Stimulated activated CD4-positive, alpha-beta T cell treated with anti-CD3 and anti-CD28 coated beads, Interleukin-15, amount 100 ng/mL, for 24 hours (primary cell): ENCODE results near the gene OSBP2.

Experiments
- DNase-seq: peaks from one replicate; pipeline ENCODE4 v3.0.0-alpha.2; 2020

The OSBP2 gene

DNA sequence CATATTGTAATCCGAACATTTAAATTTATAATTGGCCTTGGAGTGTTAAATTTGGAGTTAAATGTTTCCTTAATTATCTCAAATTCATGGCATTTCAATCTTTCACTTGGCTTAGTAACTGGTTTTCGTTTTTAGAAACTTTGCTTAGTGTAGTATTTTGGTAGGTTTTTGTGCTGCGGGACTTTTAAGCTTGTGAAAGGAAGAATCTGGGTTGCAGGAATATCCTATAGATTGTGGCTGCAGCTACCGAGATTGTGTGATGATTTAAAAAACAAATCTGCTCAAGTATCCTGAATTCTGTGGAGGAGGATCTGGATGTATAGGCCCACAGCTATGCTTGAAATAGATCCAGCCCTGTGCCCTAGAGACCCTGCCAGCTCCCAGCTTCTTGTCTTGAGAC lies 27.1 kb downstream of the OSBP2 start:
- DNase-seq, result no peak

DNA sequence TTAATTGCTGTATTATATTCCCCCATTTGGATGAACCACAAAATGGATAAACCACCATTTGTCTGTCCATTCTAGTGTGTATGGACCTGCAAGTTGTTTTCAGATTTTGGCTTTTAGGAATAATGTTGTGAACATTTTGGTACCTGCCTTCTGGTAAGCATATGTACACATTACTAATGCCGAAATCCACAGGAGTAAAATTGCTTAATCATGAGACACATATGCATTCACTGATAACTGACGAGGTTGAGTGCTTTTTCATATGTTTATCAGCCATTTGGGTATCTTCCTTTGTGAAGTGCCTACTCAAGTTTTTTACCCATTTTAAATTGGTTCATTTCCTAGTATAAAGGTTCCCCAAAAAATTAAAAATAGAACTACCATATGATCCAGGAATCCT lies 34.2 kb downstream of the OSBP2 start:
- no peak for DNase-seq

DNA sequence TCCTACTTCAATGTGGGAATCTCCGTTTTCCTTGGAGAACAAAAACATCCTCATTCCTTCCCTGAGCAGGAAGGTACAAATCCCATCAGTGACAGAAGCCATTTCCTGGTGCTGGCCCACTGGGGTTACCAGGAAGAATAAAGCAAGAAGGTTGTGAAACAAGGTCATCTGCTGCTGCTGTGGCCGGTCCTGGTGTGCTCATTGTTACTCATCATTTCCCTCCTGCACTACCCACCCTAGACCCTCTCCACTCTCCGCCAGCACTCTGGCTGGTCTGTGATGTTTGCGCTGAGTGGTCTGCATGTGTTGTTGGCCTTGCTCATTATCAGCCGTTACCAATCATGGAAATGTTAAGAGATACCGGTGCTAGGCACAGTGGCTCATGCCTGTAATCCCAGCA lies 37.0 kb downstream of the OSBP2 start:
- no peak for DNase-seq

DNA sequence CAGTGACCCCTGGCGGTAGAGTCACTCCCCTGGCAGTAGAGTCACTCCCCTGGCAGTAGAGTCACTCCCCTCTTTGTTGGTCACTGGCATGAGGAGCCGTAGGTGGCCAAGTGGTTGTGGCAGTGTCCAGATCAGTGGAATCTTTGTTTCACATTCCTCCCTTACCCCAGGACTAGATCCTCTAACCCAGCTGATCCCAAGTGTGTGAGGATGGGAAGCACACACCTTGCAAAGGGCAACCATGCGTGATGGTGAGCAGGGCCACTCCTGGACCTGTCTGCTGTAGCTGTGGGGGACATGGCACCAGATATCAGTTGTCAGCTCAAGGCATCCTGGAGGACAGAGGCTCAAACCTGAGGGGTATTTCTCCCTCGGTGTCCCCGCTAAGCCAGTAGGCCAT lies 37.8 kb downstream of the OSBP2 start:
- no peak for DNase-seq

DNA sequence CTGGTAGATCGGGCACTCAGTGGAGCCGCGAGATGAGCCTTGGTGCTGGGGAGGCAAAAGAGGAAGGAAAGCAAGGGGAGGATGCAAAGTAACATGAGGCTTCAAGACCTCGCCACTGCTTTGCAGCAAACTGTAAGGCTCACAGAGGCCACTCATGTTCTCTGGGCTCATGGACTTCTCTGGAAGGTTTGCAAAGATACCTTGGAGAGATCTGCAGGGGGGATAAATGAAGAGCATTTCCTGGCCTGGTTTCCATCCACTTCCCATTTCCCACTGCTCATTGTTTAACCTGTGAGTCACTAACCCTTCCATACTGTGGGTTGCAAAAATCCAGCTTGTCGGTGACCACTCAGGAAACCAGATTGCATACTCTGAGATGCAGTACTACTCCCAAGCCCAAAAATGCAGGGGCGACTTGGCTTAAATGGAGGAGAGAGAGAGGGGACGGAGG lies 38.5 kb downstream of the OSBP2 start:
- no peak for DNase-seq

DNA sequence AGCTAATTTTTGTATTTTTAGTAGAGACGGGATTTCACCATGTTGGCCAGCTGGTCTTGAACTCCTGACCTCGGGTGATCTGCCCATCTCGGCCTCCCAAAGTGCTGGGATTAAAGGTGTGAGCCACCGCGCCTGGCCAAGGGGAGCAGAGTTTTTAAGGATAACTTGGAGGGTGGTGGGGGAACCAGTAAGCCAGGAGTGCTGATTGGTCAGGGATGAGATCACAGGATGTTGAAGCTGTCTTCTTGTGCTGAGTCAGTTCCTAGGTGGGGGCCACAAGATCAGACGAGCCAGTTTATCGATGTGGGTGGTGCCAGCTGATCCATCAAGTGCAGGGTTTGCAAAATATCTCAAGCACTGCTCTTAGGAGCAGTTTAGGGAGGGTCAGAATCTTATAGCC lies 45.3 kb downstream of the OSBP2 start:
- peak; percentile 46 for DNase-seq

DNA sequence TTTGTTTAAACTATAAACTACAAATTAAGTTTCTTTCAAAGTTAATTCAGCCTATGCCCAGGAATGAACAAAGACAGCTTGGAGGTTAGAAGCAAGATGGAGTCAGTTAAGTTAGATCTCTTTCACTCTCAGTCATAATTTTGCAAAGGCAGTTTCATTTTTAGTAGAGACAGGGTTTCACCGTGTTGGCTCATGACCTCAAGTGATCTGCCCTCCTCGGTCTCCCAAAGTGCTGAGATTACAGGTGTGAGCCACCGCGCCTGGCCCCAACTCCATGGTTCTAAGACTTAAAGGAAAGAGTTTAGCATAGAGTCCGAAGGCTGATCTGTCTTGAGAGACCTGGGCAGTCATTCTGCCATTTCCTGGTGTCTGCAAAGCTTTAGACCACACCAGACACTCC lies 45.8 kb downstream of the OSBP2 start:
- peak; percentile 64 for DNase-seq

DNA sequence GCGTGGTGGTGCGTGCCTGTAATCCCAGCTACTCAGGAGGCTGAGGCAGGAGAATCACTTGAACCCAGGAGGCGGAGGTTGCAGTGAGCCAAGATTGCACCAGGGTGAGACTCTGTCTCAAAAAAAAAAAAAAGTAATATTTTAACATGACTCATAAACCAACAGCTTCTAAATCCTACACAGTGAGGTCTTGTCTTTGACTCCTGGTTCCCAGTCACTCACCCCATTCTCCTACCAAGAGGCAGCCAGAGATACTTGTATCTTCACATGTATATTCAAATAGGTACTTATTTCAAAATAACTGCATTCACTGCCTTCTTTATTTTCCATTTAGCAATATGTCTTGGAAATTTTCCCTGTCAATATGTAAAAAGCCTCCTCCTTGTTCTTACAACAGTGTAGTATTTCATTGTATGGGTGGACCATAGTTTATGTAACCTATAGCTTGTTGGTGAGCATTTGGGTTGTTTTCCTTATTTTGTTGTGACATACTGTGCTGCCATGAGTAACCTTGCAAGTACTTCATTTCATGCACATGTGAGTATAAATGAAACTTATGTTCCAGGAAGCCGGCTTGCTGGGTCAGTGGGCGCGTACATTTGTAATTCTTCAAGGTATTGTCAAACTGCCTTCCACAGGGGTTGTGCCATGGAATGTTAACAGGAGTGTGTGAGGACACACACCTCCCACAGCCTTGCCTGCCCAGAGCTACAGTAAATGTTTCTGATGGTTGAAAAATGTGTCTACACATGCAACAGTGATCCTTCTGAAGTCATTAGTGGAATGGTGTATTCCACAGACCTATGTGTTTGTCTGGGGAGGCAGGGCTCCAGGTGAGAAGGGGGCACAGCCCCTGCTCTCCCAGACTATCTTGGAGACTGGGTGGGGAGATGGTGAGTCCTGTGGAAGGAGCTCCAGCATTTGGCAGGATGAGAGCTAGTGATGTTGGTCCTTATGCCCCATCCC lies 47.9 kb downstream of the OSBP2 start:
- peak; percentile 42 for DNase-seq

DNA sequence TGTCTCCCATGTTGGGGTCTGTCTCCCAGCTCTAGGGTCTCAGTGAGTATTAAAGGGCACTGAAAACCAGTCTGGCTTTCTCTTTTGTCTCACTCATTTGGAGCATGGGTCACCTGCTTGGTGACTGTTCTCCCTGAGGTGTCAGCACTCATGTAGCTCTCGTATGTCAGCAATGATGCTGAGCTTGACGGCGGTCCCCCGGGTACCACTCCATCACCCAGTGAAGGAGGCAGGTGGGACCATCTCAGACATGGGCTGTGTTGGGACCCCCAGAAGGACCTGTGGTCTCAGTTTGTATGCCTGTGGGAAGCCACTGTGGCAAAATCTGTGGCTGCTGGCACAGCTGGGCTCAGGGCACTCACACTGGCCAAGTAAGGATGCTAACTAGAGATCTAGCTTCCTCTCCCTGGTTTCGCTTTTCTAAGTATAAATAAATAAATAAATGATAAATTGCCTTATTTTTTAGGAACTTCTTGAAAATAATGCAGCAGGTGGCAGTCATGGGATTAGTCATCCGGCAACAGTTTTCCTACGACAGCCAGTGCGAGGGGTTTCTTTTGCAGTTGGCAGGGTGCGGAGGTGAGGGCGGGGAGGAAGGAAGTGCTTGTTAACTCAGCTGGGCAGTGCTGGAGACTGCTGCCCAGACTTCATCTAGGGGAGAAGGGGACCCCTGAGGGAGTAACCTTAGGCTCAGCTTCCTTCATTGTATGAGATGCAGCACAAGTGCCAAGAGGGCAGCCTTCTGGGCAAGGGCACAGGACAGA lies 48.8 kb downstream of the OSBP2 start:
- DNase-seq, result peak; percentile 42

DNA sequence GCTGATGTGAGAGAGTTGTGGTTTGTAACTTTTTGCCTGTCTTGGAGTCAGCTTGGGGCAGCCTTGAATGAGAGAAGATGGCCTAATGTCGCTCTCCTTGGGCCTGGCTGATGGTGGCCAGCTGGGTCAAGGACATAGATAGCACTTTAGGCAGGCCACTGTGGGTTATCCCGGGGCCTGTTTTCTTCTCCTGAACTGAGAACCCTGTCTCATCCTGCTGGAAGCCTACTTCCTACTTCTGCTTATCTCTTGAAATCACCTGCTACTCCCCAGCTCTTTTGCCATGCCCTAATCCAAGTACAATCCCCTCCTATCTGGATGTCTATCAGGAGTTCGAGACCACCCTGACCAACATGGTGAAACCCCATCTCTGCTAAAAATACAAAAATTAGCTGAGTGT lies 49.5 kb downstream of the OSBP2 start:
- no peak for DNase-seq

DNA sequence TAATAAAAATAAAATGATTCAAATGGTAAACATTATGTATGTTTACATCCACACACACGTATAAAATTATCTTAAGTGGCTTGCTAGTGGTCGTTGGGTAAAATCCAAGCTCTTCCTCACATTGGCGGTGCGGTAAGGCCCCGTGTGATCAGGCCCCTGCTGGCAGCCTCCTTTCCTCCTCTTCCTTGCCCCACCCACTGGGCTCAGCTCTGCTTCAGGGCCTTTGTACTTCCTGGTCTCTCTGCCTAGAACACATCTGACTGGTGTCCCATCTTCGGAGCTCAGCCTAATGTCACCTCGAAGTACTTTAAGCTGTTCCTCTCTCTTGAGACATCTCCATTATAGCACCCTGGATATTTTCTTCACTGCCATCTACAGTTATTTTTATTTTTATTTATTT lies 52.8 kb downstream of the OSBP2 start:
- no peak for DNase-seq

DNA sequence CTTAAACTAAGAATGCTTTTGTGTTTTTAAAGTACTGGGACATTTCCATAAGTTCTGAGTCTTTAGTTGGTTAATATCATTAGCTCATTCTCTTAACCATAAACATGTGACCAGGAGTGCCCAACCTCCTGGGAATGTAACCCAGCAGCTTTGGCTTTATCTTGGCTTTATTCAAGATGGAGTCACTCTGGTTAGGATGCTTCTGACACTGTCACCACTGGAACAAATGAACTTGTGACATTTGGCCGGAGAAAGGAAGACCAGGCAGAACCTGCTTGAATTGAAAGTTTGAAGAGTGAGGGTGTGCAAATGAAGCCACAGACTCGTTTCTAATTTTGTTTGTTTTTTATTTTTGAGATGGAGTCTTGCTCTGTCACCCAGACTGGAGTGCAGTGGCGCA lies 54.6 kb downstream of the OSBP2 start:
- DNase-seq, result no peak

DNA sequence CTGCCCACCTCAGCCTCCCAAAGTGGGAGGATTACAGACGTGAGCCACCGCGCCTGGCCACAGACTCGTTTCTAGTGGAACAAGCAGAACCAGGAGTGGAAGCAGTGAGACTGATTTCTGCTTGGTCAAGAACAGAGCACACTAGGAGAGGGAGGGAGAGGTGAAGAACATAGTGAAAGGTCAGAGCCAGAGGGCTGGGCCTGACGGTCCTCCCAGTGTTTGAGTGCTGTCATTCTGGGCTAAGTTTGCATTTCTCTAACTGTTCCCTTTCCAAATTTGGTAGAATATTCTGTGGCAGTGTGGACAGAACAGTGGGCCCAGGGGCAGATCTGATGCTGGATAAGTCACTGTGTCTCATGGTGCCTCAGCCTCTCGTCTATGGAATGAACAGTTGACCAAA lies 55.2 kb downstream of the OSBP2 start:
- DNase-seq, result no peak

DNA sequence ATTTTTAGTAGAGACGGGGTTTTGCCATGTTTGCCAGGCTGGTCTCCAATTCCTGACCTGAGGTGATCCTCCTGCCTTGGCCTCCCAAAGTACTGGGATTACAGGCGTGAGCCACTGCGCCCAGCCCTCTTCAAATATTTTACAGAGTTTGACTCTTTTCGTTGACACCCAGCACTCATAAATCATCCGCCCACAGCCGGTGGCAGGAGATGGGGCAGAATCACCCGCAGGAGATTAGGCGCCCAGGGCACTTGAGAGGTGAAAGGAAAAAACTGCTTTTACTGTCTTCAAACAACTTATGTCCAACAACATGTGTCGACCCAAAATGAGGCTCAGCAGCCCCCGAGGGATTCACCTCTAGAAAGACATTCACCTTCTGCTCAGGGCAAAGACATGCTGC lies 56.9 kb downstream of the OSBP2 start:
- no peak for DNase-seq

DNA sequence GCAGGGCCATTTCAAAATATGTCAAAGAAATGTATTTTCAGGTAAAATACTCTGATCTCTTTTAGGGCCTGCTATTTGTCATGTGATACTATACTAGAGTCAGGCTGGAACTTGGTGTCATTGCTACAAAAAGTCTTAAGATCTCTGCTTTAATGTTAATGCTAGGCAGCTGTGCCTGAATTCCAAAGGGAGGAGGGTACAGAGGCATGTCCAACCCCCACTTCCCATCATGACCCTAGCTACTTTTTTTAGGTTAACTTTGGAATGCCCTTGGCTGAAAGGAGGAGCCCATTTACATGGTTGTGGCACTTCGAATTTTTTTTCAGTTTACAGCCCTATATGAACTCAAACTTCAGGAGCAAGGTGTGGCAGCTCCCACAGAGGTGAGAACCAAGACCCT lies 58.1 kb downstream of the OSBP2 start:
- no peak for DNase-seq

DNA sequence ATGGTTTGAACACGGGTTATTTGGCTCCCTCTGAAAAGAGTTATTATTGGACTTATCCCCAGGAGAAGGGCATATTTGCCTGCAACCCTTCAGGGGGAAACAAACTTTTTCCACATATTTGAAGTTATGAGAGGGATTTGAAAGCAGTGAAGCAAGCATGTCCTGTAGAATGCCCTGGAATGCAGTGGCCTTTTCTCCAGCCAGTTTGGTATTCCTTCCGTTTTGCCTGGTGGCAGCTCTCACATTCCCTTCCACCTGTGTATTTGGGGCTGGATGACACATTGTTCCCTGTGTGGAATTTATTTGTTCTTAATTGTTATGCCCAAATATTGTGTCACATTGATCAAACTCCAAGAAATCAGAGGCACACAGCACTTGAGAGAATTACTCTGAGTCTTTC lies 59.0 kb downstream of the OSBP2 start:
- no peak for DNase-seq

DNA sequence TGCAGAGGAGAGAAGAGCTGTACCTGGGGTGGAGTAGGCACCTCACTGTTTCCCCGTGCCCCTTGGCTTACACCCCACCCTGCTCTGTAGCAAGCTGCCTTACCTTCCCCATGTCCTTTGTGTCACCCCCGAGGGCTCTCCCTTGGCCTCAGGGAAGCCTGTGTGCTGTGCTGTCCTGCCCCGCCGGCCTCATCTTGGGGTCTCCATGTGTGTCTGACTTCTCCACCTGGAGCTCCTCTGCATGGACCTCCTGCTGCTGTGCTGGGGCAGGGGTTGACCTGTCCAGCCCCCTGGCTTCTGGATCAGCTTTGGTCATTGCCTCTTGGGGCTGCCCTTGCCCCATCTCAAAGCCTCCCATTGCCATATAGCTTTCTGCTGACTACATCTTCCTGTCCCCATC lies 59.8 kb downstream of the OSBP2 start:
- no peak for DNase-seq

DNA sequence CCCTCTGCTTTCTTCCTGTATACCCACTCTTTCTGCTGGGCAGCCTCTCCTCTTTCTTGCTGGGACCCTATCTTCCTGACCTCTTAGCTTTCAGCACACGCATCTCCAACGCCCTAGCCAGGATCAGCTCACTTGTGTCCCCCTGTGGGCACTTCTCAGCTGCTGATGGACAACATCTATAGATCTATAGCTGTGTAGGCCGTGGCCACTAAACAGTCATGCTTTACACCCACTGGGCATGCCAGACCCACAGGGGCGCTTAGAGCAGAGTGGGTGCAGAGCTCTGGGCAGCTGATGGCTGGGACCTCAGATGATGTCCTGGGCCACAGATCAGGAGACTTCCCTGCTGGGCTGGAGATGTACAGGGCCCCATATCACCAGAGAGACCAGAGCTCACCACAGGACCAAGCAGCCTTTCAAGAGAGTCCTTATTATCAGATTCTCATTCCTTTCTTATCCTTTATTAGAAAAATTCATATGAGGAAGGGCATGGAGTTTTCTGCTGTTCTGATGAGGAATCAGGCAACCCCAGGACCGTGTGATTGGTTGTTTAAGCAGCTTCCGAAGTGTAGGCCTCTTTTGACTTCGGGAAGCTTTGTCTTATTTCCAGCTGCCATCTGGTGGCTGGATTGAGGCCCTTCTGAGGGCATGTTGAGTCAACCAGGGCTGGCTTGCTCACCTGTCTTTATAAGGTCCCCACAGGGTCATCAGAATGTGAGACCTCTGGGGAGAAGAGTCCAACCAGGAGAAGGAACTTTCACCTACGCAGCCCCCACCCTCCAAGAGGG lies 60.5 kb downstream of the OSBP2 start:
- DNase-seq, result peak; percentile 66

DNA sequence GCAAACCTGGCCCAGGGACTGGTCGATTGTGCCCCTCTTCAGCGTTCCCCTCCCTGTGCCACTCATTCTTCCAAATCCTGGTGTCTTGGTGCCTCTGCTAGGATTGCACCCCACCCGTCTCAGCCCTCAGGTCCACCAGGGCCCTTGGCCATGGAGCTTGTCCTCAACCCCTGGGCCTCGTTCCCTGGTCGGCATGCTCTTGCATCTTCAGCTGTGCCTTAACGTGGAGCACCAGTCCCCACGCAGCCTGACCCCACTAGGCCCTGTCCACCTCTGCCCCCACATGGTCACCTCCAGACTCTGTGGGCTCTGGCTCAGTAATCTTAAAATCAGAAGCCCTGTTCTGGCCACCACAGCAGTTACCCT lies 61.1 kb downstream of the OSBP2 start:
- no peak for DNase-seq

DNA sequence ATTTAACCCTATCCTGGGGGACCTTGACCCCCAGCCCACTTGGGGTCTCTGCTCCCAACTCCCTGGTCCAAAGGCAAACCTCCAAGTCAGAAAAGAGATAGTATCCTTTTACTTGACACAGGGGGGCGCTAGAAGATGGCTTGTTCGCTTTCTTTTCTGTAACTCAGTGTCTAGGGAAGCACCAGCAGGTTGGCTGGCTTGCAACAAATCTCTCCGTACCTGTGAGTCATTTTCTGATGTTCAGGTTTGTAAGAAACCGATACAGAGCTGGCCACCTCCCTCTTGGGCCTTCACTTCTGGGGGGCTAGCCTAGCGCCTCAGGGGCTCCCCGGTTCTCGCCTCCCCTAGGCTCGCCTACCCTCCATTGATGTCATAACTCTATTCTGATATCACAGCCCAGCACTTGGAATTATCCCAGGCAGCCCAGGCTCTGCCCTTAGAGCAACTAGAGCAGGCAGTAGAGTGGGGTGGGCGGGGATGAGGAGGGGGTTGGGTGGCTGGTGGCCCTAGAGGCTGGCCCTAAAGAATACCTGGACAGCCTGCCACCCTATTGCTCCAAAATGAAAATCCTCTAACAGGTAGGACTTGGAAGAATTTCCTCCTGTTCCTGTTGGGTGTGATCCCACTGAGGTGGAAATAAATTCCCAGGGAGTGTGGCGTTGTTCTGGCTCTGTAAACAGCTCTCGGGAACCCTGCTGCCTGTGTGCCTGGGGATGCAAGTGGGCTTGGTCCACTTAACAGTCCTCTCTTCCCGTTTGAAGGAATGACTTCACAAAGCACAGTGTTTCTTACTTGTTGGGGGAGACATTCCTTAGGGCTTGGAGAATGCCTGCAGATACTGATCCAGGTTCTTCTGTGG lies 69.4 kb downstream of the OSBP2 start:
- peak; percentile 56 for DNase-seq

DNA sequence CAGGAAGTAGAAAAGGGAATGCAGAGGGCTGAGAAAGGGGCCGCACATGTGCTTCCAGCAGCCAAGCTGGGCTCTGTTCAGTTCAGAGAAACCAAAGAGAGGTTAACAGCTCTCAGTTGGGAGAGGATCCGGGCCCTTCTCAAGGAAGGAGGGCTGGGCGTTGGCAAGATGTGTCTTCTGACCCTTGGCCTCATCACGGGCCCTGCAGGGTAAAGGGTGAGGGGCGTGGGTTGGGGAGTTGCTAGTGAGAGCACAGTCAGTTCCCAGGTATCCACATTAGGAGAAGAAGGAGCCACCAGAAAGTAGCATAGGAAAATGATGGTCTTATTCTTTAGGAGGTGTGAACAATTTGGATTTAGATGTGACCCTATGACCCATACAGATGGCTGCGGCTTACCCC lies 73.0 kb downstream of the OSBP2 start:
- no peak for DNase-seq

DNA sequence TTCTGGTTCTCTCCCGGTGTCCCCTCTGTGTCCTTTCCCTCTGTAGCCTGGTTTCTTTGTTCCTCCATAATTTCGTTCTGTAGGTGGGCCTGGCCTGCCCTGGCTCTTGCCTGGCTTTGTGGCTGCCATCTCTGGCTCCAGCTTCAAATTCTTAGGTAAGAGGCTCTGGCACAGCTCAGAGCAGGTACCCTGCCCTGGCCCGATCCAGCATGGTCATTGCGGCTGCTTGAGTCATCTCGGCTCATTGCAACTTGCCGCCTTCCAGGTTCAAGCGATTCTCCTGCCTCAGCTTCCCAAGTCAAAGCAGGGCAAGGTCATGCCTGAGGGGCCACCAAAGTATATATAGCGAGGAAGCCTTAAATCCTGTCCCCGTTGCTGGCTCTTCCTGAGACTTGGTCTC lies 76.0 kb downstream of the OSBP2 start:
- no peak for DNase-seq
